GM12801 (cell line): ENCODE results near the gene ESPNL.

Source experiments
- TF ChIP-seq, protein P1 (sequence below): IDR thresholded peaks from one replicate; pipeline ENCODE4 v1.5.1; 2011; ENCODE audit warnings: control low read depth; ENCODE audit not compliant: insufficient read length; ENCODE audit errors: extremely low read depth

Gene ESPNL

DNA sequence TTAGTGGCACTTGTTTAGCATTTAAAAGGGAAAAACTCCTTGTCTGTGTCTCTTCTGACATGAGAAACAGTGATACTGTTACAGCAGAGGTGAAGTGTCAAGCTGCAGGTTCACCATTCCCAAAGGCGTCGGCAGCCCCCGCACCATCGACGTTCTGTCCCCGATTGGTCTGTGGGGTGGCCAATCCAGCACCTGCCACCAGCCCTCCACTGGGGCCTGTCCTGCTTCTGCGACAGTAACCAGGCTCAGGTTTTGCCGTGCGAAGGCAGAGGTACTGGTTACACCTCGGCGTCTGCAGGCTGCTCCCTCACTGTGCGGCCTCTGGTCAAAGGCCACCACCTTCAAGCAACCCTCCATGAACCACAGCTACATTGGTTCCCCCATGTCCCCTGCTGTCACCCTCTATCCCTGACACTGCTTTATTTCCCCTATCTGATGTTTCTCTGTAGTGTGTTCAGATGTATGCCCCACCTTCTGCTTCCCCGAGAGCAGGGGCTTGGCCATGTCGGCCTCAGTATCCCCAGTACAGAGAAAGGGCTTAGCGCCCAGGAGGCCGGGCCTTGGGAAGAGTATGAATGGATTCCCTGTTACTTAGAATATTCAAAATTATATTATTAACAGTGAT lies 8.6 kb upstream of the ESPNL start:
- TF ChIP-seq, protein P1, sequence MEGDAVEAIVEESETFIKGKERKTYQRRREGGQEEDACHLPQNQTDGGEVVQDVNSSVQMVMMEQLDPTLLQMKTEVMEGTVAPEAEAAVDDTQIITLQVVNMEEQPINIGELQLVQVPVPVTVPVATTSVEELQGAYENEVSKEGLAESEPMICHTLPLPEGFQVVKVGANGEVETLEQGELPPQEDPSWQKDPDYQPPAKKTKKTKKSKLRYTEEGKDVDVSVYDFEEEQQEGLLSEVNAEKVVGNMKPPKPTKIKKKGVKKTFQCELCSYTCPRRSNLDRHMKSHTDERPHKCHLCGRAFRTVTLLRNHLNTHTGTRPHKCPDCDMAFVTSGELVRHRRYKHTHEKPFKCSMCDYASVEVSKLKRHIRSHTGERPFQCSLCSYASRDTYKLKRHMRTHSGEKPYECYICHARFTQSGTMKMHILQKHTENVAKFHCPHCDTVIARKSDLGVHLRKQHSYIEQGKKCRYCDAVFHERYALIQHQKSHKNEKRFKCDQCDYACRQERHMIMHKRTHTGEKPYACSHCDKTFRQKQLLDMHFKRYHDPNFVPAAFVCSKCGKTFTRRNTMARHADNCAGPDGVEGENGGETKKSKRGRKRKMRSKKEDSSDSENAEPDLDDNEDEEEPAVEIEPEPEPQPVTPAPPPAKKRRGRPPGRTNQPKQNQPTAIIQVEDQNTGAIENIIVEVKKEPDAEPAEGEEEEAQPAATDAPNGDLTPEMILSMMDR: no peak

DNA sequence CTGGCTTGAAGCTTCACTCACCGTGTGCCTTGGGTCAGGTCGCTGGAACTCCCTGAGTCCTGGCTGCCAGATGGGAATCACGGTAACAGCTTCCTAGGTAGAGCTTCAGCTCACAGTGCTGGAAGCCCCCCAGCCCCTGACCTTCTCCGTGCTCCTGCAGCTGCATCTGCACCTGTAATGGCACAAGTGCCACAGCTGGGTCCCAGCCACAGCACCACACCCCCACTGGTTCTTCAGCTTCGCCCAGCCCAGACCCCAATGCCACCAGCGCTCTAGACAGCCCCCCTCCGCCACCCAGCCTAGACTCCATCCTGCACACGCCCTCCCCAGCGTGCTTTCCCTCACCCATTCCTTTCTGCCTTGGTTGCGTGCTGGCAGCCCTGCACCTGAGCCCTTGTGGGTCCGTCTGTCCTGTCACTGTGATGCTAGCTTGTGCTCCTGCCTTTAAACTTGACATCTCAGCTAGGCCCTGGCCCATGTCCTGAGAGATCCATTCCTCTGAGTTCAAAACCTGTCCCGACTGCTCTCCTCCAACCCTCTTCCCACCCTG lies 7.6 kb upstream of the ESPNL start:
- TF ChIP-seq, protein P1: no peak

DNA sequence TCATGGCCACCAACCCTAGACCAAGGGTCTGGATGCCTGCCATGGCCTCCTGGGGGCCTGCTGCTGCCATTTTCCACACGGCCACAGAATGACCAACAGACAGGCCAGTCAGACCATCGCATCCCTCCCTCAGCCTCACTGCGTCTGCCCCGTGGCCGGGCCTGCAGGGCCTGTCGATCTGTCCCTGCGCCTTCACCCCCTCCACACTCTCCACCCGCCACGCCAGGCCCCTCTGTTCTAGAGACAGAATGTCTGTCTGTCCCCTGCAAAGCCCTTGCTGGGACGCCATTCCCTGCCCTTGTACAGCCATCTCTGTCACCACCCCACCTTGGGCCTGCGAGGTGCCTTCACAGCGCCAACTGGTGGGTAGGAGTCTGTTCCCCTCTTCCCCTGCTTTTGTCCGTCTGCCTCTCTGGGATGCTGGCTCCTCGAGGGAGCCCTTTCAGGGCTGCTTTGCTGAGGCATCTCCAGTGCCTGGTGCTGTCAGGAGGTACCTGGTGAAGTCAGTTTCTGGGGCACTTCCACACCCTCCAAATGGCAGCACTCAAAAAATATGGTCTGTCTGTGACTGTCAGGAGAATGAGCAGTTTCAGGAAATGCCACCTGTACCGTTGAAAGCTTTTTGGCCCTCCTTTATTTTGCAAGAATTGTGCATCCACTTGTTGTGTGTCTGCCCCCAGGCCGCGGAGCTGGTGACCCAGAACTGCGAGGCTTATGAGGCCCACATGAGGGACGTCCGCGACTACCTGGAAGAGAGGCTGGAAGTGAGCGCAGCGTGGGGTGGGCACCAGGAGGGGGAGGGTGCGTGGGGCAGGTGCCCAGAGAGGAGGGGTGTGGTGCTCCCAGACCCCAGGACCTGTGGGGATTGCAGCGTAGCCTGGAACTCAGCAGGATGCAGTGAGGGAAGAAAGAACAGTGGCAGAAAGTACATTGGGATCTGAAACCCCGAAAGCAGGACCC lies 6.7 kb upstream of the ESPNL start:
- TF ChIP-seq, protein P1: no peak

DNA sequence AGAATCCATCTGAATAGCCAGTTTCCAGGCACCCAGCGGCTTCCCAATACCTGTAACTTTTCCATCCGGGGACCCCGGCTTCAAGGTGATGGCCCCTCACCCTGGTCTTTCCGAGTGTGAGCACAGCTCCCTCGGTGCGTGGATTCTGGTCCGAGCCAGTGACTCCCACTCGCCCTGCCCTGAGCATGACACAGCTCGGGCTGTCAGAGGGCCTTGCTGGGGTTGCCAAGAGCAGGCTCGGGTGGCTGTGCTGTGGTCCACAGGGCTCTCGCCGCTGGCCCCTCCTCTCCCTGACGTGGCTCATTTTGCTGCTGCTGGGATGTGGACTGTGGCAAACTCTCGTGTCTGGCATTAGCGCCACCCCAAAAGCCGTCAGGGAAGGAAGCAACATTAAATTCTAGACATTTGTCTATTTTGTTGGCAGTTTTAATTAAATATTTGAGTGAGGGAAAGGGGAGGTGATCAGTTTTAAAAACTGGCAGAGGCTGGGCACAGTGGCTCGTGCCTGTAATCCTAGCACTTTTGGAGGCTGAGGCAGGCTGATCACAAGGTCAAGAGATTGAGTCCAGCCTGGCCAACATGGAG lies 5.6 kb upstream of the ESPNL start:
- TF ChIP-seq, protein P1: no peak

DNA sequence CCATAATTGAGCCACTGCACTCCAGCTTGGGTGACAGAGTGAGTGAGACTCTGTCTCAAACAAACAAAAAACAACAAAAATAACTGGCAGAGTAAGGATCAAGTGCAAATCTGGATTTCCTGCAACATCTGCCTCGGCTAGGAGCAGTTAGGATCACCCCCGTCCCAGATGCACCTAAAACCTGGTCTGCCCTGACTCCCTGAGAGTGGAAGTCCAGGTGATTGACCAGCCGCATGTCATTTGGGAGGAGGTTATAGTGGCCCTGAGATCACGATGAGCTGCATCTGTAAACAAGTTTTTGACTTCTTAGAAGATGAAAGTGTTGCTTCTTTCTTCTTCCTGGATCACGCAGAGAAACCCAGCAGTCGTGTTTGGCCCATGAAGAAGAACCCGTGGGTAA lies 5.0 kb upstream of the ESPNL start:
- TF ChIP-seq, protein P1: no peak

DNA sequence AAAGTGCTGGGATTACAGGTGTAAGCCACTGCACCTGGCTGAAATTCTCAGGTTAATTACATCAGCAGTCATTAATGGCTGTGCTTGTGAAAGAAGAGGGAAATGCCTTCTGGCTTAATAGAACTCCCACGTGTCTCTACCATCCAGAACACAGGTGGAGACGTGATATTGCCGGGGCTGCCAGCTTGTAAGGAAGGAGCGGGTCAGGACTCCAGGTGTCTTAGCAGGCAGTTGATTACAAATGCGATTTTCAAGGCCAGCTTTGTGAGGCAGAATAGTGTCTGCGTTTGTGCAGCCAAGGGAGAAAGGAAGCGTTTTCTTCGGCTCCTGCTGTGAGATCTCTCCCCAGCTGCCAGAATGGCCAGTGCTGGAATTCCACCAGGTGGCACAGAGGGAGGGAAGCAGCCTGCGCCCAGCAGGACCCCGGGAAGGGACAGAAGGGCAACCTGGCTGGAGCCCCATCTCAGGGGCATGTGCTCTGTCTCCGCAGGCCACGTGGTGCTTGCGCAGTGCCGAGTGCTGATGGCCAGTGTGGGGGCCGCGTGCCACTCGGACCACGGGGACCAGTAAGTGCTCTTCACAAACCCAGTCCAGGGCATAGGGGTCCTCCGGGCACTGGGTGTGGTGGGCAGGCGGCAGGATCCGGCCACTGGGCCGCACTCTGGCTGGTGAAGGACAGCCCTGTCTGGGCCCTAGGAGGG lies 3.7 kb upstream of the ESPNL start:
- TF ChIP-seq, protein P1: no peak
